ENCODE measurements around the gene AUTS2.

Gene AUTS2

DNA sequence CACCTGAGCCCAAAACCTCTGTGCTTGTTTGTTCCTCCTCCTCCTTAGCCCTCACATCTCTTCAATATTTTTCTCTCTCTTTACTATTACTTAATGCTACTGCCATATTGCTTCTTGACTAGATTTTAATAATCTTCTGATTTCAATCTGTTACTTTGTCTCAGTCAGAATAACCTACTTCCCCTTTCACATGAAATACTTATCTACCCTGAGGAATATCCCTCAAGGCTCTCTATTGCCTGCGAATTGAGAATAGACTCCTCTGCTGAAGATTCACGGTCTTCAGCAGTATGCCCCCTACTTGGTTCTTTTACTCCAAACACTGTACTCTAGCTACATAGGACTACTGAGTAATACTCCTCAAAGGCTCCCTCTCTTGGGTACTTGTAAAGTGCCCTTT is 430.3 kb downstream of the AUTS2 start:
- H3K4me3 ChIP-seq (ENCODE audit: low read length): no peak overlapping the region
- TF ChIP-seq ZNF274 (IDR thresholded peaks at IDR 0.05; ENCODE audit: low read depth, low read length): no peak

DNA sequence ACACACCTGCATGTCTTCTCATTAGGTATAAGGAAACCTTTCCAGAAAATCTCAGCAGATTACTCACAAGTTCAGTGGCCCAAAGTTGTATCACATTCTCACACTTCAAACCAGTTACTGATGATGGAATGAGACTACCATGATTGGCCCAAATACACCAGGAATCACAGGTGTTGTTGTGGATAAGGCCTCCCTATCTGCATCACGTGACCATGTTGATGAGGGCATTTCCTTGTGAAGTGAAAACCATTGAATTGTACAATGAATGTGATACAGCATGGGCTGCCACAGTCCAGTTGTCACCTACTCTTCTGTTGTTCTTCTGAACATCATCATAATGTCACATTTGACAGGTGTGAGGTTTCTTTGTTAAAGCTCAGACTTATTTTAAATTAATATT is 431.7 kb downstream of the AUTS2 start:
- no peak for TF ChIP-seq ZNF274 (IDR thresholded peaks at IDR 0.05; ENCODE audit: low read depth, low read length)
- H3K4me3 ChIP-seq (ENCODE audit: low read length): no peak overlapping the region

DNA sequence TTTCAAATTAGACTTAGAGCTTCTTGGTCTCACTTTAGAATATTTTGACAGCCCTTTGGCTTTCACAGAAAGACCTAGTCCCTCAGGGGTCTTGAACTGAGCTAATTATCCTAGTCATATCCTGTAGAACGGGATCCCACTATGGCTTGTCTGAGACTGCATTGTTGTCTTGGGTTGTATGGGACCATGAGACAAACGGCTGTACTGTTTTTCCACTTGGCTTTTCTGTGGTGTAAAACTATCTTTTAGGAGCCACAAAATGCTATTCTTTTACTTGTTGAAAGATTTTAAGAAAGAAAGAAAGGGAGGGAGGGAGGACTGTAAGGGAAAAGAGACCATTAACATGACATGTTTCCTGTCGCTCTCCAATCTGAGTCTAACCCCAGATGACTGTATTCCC is 432.5 kb downstream of the AUTS2 start:
- no peak for TF ChIP-seq ZNF274 (IDR thresholded peaks at IDR 0.05; ENCODE audit: low read depth, low read length)
- no peak overlapping the region for H3K4me3 ChIP-seq (ENCODE audit: low read length)

DNA sequence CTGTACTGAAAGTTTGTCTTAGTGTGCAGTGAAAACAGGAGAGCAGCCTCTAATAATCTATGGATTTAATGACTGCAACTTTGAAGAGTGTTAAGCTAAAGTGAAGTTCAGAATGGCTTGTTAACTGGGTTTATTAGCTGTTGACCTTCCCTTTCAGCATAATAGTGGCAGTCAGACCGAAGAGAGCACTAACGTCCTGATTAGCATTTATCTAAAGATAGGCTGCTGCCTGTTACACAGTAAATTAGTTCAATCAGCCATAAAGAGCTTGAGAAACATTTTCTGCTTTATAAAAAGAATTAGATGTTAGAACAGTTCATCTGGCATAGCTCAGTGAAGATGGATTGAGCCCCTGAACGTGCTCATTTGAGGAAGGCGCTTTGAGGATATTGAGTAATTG is 433.0 kb downstream of the AUTS2 start:
- no peak overlapping the region for H3K4me3 ChIP-seq (ENCODE audit: low read length)
- TF ChIP-seq ZNF274 (IDR thresholded peaks at IDR 0.05; ENCODE audit: low read depth, low read length): no peak

DNA sequence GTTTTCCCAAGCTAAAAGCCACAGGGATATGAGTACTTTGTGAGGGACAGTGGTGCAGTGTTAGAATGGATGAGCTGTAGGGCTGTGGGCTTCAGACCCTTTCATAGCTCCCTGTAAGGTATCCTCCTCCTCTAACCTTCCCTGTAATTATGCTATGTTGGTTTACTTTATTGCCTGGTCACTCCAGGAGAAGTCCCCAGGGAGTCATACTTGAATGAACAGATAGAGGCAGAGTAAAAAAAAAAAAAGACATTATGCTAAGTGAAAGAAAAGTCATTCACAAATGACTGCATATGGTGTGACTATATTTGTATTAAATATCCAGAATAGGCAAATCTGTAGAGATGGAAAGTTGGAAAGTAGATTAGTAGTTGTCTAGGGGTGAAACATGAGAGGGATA is 434.4 kb downstream of the AUTS2 start:
- no peak overlapping the region for H3K4me3 ChIP-seq (ENCODE audit: low read length)
- TF ChIP-seq ZNF274 (IDR thresholded peaks at IDR 0.05; ENCODE audit: low read depth, low read length): no peak

DNA sequence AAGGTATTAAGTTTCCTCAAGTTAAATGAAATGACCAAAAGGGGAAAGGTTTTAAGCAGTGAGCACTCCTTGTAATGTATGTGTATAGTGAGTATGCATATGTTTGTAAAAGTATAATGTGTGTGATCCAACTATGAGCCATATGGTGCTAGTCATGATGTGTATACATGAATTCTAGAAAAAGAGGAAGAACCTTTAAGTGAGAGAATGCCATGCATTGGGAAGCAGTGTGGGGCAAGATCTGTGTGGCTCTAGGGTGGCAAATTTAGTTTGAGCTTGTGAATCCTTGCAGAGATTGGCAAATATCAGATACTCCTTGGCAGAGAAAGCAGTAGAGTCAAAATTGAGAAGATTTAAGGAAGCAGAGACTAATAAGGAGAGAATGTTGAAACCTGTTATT is 435.0 kb downstream of the AUTS2 start:
- H3K4me3 ChIP-seq (ENCODE audit: low read length): no peak overlapping the region
- TF ChIP-seq ZNF274 (IDR thresholded peaks at IDR 0.05; ENCODE audit: low read depth, low read length): no peak

DNA sequence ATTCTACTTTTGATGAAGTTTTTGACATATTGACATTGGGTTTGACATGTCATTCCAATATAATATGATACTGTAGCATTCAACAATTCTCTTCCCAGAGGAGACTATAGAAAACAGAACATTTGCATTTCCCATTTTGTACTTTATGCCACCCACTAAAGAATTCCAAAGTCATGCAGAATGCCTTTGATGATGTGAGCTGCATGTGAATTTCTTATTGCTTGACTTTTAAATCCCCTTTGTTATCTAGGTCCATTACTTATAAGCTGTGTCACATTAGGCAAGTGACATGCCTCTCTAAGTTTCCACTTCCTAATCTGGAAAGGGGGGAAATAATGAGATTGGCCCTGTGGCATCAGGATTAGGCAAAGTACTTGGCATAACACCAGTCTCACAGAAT is 436.7 kb downstream of the AUTS2 start:
- no peak for TF ChIP-seq ZNF274 (IDR thresholded peaks at IDR 0.05; ENCODE audit: low read depth, low read length)
- H3K4me3 ChIP-seq (ENCODE audit: low read length): no peak overlapping the region

DNA sequence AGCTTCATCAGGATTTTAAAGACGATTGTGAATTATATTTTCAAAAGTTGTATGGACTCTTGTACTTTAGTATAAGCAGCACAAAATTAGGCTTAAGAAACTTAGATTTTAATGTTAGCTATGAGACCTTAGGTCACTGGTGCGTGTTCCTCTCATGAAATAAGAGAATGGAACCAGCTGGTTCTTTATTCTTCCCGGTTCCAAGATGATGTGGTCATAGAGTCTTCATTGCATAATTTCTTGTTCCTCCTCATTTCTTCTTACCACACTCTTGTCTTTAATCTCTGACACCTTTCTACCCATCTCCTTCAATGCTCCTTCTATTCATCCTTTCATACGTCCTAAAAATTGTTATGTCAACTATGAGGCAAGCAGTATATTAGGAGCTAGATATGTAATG is 437.2 kb downstream of the AUTS2 start:
- TF ChIP-seq ZNF274 (IDR thresholded peaks at IDR 0.05; ENCODE audit: low read depth, low read length): no peak
- no peak overlapping the region for H3K4me3 ChIP-seq (ENCODE audit: low read length)

DNA sequence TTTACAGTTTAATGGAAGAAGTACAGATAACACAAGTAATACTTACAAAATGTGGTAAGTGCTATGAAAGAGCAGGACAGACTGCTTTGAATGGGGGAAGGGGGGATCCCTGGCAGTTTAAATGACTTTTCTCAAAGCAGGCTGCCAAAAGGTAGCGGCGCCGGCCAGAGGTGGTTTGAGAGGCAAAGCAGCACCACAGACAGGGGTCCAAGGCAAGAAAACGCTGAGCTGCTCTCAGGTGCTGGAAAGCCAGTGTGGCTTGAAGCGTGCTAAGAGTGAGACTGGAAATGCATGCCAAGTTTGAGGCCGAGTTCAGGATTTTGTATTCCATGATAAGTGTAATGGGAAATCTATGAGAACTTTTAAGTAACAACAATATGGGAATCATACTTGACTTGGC is 437.7 kb downstream of the AUTS2 start:
- TF ChIP-seq ZNF274 (IDR thresholded peaks at IDR 0.05; ENCODE audit: low read depth, low read length): no peak
- no peak overlapping the region for H3K4me3 ChIP-seq (ENCODE audit: low read length)

DNA sequence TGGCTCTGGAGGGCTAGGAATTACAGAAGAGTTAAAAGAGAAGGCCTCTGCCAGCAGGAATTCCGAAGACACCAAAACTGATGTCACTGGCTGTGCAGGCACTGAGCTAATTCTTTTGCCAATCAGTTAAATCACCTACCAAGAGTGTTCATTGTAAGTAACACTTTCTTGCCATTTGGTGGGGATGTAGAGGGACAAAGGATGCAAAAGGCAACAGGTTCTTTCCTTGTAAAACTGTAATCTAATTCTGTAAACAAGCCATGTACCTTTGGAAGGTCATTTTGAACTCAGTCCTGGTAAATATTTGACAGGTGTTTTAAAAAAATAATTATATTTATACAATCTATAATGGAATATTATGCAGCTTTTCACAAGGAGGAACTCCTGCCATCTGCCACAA is 438.4 kb downstream of the AUTS2 start:
- H3K4me3 ChIP-seq (ENCODE audit: low read length): no peak overlapping the region
- TF ChIP-seq ZNF274 (IDR thresholded peaks at IDR 0.05; ENCODE audit: low read depth, low read length): no peak

DNA sequence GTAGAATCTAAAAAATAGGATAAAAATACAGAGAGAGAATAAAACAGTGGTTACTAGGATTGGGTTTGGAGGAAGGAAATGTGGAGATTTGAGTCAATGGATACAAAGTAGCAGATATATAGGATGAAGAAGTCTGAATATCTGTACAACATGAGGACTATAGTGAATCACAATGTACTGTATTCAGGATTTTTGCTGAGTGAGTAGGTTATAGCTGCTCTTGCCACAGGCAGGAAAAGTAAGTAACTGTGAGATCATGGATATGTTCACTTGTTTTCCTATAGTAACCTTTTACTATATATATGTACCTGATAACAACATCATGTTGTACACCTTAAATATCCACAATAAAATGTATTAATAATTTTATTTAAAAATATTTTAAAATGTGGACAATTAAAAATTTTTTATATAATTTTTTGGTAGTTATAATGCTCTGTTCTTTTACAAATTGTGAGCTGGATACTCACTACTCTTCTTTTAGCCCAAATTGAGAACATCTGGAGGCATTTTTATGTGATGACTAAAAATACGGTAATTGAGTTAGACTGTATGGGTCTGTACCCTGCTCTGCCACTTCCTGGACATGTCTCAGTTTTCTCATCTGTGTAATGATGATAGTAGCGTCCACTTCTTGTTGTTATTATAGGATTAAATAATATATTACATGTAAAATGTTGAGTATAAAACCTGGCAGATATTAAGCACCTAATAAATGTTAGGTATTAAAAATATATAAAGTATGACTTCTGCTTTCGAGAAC is 439.1 kb downstream of the AUTS2 start:
- H3K4me3 ChIP-seq (ENCODE audit: low read length): no peak overlapping the region
- TF ChIP-seq ZNF274 (IDR thresholded peaks at IDR 0.05; ENCODE audit: low read depth, low read length): no peak

DNA sequence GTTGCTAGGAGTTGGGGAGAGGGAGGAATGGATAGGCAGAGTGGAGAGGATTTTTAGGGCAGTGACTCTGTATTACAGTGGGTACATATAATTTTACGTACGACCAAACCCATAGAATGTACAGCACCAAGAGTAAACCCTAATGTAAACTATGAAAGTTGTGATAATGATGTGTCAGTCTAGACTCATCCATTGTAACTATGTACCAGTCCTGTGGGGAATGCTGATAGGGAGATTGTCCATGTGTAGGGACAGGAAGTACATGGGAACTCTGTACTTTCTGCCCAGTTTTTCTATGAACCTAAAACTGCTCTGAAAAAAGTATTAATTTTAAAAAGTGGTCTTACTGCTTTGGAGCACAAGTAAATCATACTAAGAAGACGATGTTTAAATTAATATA is 441.8 kb downstream of the AUTS2 start:
- no peak for TF ChIP-seq ZNF274 (IDR thresholded peaks at IDR 0.05; ENCODE audit: low read depth, low read length)
- no peak overlapping the region for H3K4me3 ChIP-seq (ENCODE audit: low read length)

DNA sequence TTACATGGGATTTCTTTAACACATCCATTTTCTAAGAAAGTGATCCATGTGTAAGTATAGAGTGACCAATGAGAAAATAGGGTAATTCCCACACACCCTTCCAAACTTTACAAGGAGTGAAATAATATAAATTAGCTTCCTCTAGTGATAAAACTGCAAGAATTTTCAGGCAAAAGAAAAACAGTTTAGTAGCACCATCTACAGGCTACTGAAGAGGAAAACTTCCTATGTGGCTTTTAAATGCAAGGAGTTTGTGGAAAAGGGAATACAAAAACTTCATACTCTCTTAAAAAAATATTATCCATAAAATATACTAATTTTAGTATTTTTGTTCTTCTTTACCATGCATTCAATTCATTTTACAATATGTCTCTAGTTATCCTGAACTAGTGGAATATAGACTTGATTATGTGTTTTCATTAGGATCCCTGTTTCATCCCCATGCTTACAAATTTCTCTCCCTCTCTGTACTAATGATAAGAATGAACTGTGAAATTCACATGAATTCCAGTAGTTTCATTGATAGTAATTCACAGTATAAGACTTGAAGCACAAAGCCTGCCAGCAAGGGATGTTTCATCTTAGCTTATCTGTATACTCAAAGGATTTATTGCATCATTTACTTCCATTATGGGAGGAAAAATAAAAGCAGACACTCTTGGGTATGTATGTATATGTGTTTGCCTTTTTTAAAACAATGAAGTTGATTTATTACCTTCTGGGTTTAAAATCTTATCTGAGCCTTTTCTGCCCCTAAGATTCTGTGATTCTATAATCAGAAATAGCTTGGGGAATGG is 442.9 kb downstream of the AUTS2 start:
- no peak for TF ChIP-seq ZNF274 (IDR thresholded peaks at IDR 0.05; ENCODE audit: low read depth, low read length)

DNA sequence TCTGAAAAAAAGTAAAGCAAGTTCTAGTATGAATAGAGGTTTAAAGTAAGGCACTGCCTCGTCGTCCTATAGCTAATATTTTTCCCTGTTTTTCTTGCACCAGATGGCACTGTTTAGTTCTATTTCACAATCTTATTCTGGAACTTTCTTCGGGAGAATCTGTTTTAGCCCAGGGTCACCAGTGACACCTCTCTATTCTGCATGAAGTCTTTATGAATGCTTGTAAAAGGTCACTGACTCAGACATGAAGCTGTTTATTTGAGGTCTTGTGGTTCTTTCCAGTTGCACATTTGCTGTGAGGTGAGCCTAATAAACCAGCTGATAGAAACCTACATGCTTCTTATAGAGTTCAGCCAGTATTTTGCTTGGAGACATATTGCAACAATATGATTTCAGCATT is 444.3 kb downstream of the AUTS2 start:
- TF ChIP-seq ZNF274 (IDR thresholded peaks at IDR 0.05; ENCODE audit: low read depth, low read length): no peak

More for the DNA sequence above, 442.9 kb downstream of the AUTS2 start:
- no peak overlapping the region for H3K4me3 ChIP-seq (ENCODE audit: low read length)

DNA sequence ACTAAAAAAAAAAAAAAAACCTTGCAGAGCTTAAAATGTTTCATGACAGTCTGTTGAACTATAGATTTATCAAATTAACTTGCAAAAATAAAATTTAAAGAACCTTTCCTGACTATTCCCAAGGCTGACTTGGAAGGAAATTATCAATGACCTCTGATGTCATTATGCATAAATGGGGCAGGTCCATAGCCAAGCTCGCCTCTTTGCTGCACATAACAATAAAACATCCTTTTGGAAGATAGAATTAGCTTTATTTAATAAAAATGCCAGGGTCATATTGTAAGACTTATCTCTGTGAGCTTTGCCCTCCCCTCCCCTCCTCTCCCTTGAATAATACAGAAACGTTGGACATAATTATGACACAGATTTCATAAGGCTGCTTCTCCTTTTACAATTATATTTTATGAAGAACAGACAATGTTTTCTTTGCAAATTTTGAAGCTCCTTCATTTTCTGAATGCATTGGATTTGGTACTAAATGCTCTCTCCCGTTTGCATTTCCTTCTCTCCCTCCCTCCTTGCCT is 444.8 kb downstream of the AUTS2 start:
- no peak overlapping the region for H3K4me3 ChIP-seq (ENCODE audit: low read length)
- no peak for TF ChIP-seq ZNF274 (IDR thresholded peaks at IDR 0.05; ENCODE audit: low read depth, low read length)

More for the DNA sequence above, 444.3 kb downstream of the AUTS2 start:
- H3K4me3 ChIP-seq (ENCODE audit: low read length): no peak overlapping the region

All from GM08714 (cell line).